Epithelial cell of alveolus of lung (primary cell): ENCODE measurements around the gene KLHL25. TPM values are rescaled to one million over a fixed set of nuclear protein-coding genes. Genes with fewer than 3 reads are reported as not detected.

Experiments used
- total RNA-seq: library from RNA; depleted of rRNA; stranded (reverse); fragments of >200 nt; gene quantifications from 2 replicates; pipeline ENCODE4 v1.2.1, GENCODE V29; 2015

The KLHL25 gene, protein sequence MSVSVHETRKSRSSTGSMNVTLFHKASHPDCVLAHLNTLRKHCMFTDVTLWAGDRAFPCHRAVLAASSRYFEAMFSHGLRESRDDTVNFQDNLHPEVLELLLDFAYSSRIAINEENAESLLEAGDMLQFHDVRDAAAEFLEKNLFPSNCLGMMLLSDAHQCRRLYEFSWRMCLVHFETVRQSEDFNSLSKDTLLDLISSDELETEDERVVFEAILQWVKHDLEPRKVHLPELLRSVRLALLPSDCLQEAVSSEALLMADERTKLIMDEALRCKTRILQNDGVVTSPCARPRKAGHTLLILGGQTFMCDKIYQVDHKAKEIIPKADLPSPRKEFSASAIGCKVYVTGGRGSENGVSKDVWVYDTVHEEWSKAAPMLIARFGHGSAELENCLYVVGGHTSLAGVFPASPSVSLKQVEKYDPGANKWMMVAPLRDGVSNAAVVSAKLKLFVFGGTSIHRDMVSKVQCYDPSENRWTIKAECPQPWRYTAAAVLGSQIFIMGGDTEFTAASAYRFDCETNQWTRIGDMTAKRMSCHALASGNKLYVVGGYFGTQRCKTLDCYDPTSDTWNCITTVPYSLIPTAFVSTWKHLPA
- 4.3 and 4.7 TPM in 2 replicates for total RNA-seq

DNA sequence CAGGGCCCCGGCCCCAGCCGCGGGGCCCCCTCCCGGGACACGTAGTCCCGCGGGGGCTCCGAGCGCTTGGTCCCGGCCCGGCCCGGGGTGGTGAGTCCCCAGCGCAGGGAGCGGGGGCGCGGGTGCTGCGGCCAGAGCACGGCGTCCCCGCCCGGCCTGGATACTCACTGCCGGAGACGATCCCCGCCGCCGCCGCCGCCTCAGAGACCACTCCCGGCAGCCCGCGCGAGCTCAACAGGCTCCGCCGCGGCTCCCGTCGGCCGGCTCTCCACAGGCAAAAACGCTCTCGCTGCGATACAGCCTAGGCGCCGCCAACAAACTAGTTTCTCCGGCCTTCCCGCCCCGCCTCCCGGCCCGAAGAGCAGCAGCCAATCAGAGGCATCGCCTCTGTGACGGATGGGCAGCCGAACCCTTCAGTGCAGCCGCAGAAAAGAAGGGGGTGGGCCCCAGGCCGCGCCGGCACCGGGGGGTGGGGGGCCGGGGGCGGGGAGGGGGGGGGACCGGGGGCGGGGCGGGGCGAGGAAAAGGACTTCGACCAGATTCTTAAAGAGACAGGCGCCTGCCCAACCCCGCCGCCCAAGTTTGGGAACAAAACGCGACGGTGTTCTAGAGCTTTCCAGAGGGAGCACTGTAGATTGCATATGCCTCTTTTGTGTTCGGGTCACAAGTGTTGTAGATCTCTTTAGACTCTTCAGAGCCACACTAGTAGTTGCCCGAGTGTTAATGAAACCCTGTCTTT, at the start of gene KLHL25:
Gene KLHL25 (minus strand): TSS at position 328 of the 739 bp plus-strand sequence. CDS start 25,115 bp downstream, outside the sequence.

